ENCODE results near the gene CDC42BPA.

- TF ChIP-seq CBX2 (IDR thresholded peaks at IDR 0.05; ENCODE audit: borderline replicate concordance, low read depth): no peak
- TF ChIP-seq, protein P1, sequence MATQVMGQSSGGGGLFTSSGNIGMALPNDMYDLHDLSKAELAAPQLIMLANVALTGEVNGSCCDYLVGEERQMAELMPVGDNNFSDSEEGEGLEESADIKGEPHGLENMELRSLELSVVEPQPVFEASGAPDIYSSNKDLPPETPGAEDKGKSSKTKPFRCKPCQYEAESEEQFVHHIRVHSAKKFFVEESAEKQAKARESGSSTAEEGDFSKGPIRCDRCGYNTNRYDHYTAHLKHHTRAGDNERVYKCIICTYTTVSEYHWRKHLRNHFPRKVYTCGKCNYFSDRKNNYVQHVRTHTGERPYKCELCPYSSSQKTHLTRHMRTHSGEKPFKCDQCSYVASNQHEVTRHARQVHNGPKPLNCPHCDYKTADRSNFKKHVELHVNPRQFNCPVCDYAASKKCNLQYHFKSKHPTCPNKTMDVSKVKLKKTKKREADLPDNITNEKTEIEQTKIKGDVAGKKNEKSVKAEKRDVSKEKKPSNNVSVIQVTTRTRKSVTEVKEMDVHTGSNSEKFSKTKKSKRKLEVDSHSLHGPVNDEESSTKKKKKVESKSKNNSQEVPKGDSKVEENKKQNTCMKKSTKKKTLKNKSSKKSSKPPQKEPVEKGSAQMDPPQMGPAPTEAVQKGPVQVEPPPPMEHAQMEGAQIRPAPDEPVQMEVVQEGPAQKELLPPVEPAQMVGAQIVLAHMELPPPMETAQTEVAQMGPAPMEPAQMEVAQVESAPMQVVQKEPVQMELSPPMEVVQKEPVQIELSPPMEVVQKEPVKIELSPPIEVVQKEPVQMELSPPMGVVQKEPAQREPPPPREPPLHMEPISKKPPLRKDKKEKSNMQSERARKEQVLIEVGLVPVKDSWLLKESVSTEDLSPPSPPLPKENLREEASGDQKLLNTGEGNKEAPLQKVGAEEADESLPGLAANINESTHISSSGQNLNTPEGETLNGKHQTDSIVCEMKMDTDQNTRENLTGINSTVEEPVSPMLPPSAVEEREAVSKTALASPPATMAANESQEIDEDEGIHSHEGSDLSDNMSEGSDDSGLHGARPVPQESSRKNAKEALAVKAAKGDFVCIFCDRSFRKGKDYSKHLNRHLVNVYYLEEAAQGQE (IDR thresholded peaks at IDR 0.05): no peak
- TF ChIP-seq, protein P2, sequence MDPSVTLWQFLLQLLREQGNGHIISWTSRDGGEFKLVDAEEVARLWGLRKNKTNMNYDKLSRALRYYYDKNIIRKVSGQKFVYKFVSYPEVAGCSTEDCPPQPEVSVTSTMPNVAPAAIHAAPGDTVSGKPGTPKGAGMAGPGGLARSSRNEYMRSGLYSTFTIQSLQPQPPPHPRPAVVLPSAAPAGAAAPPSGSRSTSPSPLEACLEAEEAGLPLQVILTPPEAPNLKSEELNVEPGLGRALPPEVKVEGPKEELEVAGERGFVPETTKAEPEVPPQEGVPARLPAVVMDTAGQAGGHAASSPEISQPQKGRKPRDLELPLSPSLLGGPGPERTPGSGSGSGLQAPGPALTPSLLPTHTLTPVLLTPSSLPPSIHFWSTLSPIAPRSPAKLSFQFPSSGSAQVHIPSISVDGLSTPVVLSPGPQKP (IDR thresholded peaks at IDR 0.05; ENCODE audit: low read depth, low read length): no peak
- no peak for TF ChIP-seq EP300 (IDR thresholded peaks at IDR 0.05)
- TF ChIP-seq, protein P3, sequence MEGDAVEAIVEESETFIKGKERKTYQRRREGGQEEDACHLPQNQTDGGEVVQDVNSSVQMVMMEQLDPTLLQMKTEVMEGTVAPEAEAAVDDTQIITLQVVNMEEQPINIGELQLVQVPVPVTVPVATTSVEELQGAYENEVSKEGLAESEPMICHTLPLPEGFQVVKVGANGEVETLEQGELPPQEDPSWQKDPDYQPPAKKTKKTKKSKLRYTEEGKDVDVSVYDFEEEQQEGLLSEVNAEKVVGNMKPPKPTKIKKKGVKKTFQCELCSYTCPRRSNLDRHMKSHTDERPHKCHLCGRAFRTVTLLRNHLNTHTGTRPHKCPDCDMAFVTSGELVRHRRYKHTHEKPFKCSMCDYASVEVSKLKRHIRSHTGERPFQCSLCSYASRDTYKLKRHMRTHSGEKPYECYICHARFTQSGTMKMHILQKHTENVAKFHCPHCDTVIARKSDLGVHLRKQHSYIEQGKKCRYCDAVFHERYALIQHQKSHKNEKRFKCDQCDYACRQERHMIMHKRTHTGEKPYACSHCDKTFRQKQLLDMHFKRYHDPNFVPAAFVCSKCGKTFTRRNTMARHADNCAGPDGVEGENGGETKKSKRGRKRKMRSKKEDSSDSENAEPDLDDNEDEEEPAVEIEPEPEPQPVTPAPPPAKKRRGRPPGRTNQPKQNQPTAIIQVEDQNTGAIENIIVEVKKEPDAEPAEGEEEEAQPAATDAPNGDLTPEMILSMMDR (IDR thresholded peaks at IDR 0.05): no peak
- TF ChIP-seq FOSL2 (IDR thresholded peaks at IDR 0.05): no peak
- peak; percentile 78 for TF ChIP-seq FOSL2 (CRISPR knock-in tag; IDR thresholded peaks at IDR 0.05)
- TF ChIP-seq JUN (IDR thresholded peaks at IDR 0.05): no peak
- TF ChIP-seq ZNF302 (CRISPR knock-in tag; IDR thresholded peaks at IDR 0.05): no peak
- TF ChIP-seq NPAS2 (CRISPR knock-in tag; IDR thresholded peaks at IDR 0.05; ENCODE audit: borderline replicate concordance): no peak
These were observed 18.6 kb downstream of the CDC42BPA start for GRCh38 chr1:227299688-227300087.
